Measurements from ENCODE around the gene CD226. TPM values are rescaled to one million over a fixed set of nuclear protein-coding genes. Genes with fewer than 3 reads are reported as not detected.

The CD226 gene
- total RNA-seq, 1 donor from 2014 or later, result 0.91 TPM

DNA sequence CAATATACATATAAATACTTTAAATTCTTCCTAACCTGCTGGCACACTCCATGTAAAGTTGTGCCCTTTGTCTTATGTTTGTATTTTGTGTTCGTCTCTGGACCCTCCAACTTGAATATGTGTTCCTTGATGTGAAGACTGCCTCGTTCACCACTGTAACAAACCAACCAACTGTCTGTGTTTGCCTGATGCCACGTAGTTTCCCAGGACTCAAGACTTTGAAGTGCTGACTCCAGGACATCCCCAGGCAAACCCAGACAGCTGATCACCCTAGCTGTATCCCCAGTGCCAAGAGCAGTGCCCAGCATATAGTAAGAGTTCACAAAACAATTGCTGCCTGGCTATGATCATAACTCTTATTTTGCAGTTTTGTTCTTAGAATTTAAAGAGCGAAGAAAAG lies 15.5 kb upstream of the CD226 start:
- no peak overlapping the region for H3K27ac ChIP-seq (replicated peaks)
- H3K4me1 ChIP-seq, result no peaks in the 10 kb centered on the region
- H3K36me3 ChIP-seq, result peaks cover 3% of the 10 kb centered on the region
- H3K9me3 ChIP-seq (replicated peaks), result no peaks in the 10 kb centered on the region
- no peaks in the 10 kb centered on the region for H3K27me3 ChIP-seq (ENCODE audit: low read depth)
- H3K4me3 ChIP-seq, result no peak overlapping the region
- TF ChIP-seq CTCF (IDR thresholded peaks at IDR 0.05; ENCODE audit: borderline replicate concordance), result no peak
- DNase-seq, result no peak
- intact Hi-C loops (cut with micrococcal nuclease), result no loop called here

DNA sequence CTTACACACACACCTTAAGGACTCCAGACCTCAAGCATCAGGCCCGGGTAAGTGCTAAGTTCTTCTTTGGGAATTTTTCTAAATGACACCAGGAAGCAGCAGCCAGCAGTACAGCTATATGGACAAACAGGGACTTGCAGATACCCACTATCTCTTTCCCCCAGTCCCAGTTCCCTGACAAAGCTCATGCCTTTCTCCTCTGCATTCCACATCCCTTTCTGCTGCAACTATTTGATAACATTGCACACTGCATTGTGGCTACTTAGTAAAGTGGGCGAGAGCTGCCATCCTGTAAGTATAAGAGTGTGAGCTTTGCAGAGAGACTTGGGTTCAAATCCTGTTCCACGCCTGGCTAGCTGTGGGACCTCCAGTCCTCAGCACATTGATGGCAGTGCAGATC lies 14.0 kb upstream of the CD226 start:
- no peak overlapping the region for H3K27ac ChIP-seq (replicated peaks)
- H3K4me3 ChIP-seq, result no peak overlapping the region
- intact Hi-C loops (cut with micrococcal nuclease), result no loop called here
- H3K27me3 ChIP-seq (ENCODE audit: low read depth), result no peaks in the 10 kb centered on the region
- no peak for DNase-seq
- H3K9me3 ChIP-seq (replicated peaks), result no peaks in the 10 kb centered on the region
- H3K36me3 ChIP-seq, result peaks cover 3% of the 10 kb centered on the region
- no peak for TF ChIP-seq CTCF (IDR thresholded peaks at IDR 0.05; ENCODE audit: borderline replicate concordance)
- H3K4me1 ChIP-seq, result no peaks in the 10 kb centered on the region

- no peak for TF ChIP-seq CTCF (IDR thresholded peaks at IDR 0.05; ENCODE audit: borderline replicate concordance)
- Histone ChIP-seq H3K36me3 (peaks cover 3% of the 10 kb centered on the region), H3K27me3 (ENCODE audit: low read depth) (no peaks in the 10 kb centered on the region), H3K9me3 (replicated peaks) (peaks cover 2% of the 10 kb centered on the region), H3K4me3 (no peak overlapping the region), H3K27ac (replicated peaks) (no peak overlapping the region), H3K4me1 (no peaks in the 10 kb centered on the region)
- intact Hi-C loops (cut with micrococcal nuclease), result no loop called here
- DNase-seq, result no peak
These were observed 10.7 kb upstream of the CD226 start for GRCh38 chr18:69958422-69958821.

- H3K36me3 ChIP-seq, result peaks cover under 1% of the 10 kb centered on the region
- no peak overlapping the region for H3K27ac ChIP-seq (replicated peaks)
- H3K4me1 ChIP-seq, result no peaks in the 10 kb centered on the region
- DNase-seq, result no peak
- H3K27me3 ChIP-seq (ENCODE audit: low read depth), result no peaks in the 10 kb centered on the region
- H3K4me3 ChIP-seq, result no peak overlapping the region
- intact Hi-C loops (cut with micrococcal nuclease), result no loop called here
- TF ChIP-seq CTCF (IDR thresholded peaks at IDR 0.05; ENCODE audit: borderline replicate concordance), result no peak
- peaks cover 4% of the 10 kb centered on the region for H3K9me3 ChIP-seq (replicated peaks)
These were observed 10.1 kb upstream of the CD226 start for GRCh38 chr18:69957747-69958146.

DNA sequence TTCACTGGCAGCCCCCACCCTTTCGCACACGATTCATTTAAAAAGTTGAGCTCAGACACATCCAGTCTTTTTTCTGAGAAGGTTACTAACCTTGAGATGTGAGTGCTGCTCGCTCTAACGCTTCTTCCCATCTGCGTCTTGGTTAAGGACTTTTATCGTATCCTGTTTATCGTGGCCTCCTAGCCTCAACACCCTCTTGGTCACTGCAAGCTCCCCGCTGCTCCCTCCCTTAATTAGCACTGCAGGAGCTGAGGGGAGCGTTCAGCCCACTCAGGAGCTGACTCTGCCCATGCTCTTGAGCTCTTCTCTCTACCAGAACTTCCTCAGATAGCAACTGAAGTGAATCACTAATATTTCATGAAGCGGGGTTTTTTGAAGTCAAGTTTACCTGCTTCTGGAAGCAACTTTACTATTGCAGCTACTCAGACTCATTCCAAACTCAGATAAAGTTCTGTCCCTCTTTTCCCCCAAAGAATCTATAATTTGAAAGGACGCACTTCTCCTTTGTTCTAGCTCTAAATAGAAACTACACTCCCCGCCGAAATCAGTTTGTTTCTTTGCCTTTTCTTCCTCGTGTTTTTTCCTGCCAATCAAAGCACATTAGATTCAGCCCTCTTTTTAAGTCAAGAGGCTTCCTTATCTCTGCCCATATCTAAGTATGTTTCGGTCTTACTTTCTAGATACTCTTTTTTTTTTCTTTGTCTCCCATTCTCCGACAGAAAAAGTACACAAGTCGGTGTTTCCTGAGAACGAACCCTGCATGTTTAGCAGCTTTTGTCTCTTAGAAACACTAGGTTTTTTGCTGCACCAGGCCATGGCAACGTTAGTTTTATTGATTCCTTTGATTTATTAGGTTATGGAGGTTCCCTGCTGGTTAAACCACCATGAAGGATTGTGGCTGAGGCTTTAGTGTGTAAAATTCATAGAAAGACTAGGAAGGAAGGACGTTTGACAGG lies 9.3 kb upstream of the CD226 start:
- intact Hi-C loops (cut with micrococcal nuclease), result no loop called here

More for the DNA sequence above, 9.3 kb upstream of the CD226 start:
- H3K27me3 ChIP-seq (ENCODE audit: low read depth), result no peaks in the 10 kb centered on the region
- no peak for DNase-seq
- H3K9me3 ChIP-seq (replicated peaks), result peaks cover 4% of the 10 kb centered on the region
- H3K4me1 ChIP-seq, result no peaks in the 10 kb centered on the region
- H3K36me3 ChIP-seq, result no peaks in the 10 kb centered on the region
- TF ChIP-seq CTCF (IDR thresholded peaks at IDR 0.05; ENCODE audit: borderline replicate concordance), result no peak
- H3K4me3 ChIP-seq, result no peak overlapping the region
- no peak overlapping the region for H3K27ac ChIP-seq (replicated peaks)

All from left ventricle myocardium inferior (tissue), 1 donor.